Coronary artery (tissue), 2 donors: ENCODE measurements around the gene FLRT2.

Experiments
- DNase-seq: peaks from one replicate; pipeline ENCODE4 v3.0.0-alpha.2; 2017; ENCODE audit warnings: low spot score
- H3K27ac ChIP-seq, 2 donors: fragments of 200-600 bp; sonication (generic); one replicate each; pipeline ENCODE4 v1.5.1; 2016 to 2019
- H3K4me3 ChIP-seq: fragments of 200-600 bp; sonication (generic); 2 replicates; pipeline ENCODE4 v1.5.1; 2016; ENCODE audit warnings: mild to moderate bottlenecking, moderate library complexity
- TF ChIP-seq, protein P1 (sequence below): fragments of 200-600 bp; sonication (generic); IDR thresholded peaks from one replicate; pipeline ENCODE4 v1.5.1; 2019; ENCODE audit warnings: antibody characterized with exemption

Gene FLRT2

DNA sequence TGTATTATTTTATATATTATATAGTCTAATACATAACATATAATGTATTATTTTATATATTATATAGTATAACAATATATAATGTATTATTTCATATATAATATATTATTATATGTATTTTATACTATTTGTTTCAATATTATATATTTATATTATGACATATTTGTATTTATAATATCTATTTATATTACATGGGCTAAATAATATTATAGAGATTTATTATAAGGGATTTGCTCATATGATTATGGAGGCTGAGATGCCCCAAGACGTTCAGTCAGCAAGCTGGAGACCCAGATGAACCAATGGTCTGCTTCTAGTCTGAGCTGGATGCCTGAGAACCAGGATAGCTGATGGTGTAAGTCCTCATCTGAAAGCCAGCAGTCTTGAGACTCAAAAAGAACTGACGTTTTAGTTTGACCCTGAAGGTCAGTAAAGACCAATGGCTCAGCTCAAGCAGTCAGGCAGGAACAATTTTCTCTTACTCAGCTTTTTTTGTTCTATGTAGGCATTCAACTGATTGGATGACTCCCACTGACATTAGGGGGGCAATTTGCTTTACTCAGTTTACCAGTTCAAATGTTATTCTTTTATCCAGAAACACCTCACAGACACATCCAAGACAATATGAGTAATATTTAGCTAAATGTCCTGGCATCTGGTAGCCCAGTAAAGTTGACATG lies 130.4 kb downstream of the FLRT2 start:
- no peak for DNase-seq
- TF ChIP-seq, protein P1, sequence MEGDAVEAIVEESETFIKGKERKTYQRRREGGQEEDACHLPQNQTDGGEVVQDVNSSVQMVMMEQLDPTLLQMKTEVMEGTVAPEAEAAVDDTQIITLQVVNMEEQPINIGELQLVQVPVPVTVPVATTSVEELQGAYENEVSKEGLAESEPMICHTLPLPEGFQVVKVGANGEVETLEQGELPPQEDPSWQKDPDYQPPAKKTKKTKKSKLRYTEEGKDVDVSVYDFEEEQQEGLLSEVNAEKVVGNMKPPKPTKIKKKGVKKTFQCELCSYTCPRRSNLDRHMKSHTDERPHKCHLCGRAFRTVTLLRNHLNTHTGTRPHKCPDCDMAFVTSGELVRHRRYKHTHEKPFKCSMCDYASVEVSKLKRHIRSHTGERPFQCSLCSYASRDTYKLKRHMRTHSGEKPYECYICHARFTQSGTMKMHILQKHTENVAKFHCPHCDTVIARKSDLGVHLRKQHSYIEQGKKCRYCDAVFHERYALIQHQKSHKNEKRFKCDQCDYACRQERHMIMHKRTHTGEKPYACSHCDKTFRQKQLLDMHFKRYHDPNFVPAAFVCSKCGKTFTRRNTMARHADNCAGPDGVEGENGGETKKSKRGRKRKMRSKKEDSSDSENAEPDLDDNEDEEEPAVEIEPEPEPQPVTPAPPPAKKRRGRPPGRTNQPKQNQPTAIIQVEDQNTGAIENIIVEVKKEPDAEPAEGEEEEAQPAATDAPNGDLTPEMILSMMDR, result no peak
- Histone ChIP-seq H3K27ac (no peak overlapping the region), H3K4me3 (no peak overlapping the region)

DNA sequence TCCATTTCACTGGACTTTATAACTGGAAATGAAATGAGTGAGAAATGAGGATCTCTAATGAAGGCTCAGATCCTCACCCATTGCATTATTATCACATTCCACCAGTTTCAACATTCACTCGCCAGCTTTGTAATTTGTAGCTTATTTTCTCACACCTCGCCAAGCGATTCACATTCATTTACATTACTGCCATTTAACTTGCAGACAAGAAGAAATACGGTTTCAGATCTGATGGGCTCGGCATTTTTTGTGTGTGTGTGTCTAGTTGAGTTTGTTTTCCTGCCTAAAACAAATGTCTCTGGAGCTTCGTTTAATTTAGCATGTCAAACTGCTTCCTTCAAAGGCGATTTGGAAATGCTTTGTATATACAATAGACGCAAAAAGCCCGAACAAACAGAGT lies 132.2 kb downstream of the FLRT2 start:
- Histone ChIP-seq H3K27ac (no peak overlapping the region), H3K4me3 (no peak overlapping the region)
- TF ChIP-seq, protein P1, result no peak

DNA sequence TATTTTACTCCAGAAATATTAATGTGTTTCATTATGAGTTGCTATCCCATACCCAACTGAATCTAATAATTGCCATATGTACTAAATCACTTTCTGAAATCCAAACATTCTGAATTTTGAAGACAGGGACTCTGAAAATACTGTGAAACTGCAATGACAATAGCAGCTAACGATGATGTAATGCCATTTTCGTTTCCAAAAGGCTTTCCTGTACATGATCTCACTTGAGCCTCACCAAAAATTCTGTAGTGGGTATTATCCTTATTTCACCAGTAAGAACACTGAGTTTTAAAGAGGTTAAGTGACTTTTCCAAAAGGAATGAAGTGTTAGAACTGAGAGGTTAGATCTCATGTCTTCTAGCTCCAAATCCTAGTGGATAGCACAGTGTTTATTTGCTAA lies 133.3 kb downstream of the FLRT2 start:
- no peak for DNase-seq
- TF ChIP-seq, protein P1, result no peak
- H3K27ac ChIP-seq, result no peak overlapping the region
- H3K4me3 ChIP-seq, result no peak overlapping the region

More for the DNA sequence above, 132.2 kb downstream of the FLRT2 start:
- DNase-seq, result no peak

DNA sequence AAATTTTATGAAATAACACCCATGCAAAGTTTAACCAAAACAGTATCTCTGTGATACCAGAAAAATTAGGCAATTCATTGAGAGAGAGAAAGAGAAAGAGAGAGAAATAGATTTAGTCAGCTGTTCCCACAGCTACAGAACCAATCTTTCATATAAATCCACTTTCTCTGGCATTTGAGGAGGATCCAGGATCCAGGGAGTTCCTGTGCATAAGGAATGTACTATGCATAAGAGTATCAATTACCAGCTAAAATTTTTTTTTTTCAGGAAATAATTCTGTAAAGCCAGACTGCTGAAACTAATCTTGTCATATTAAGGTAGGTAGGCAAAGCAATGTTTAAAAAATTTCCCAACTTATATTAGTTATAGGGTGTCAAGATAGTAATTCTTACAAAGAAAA lies 133.7 kb downstream of the FLRT2 start:
- no peak for DNase-seq
- no peak overlapping the region for H3K27ac ChIP-seq
- H3K4me3 ChIP-seq, result no peak overlapping the region
- TF ChIP-seq, protein P1, result no peak

DNA sequence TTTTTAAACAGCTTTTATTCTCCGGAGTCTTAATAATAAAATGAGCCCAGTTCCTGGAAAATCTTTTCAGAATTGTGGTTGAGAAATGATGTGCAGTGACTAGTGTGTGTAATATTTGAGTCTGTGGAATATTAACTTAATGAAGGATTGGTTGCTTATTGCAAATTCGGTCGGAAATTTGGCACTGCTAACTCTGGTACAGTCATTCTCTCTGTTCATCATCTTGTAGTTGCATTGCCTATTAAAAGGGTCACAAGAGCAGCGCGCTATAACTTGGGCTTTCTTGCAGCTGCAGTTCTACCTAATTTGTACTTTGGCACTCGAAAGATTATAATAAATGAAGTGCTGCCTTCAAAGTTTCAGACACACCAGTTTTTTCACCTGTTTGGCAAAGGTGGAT lies 146.0 kb downstream of the FLRT2 start:
- H3K27ac ChIP-seq, result no peak overlapping the region
- DNase-seq, result no peak
- TF ChIP-seq, protein P1, result no peak
- no peak overlapping the region for H3K4me3 ChIP-seq

DNA sequence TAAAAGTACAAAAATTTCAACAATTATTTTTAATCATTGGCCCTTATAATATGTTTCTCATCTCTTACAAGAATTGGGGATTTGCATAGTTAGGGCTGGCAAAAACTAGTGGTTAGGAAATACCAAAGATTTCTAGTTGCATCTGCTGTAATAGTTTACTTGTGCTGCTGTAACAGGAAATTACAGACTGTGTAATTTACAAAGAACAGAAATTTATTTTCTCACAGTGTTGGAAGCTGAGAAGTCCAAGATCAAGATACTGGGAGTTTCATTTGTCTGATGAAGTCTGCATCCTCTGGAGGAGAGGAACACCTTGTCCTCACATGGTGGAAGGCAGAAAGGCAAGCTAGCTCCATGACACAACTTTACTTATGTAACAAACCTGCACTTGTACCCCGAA lies 157.0 kb downstream of the FLRT2 start:
- TF ChIP-seq, protein P1, result no peak
- no peak overlapping the region for H3K4me3 ChIP-seq
- H3K27ac ChIP-seq, result no peak overlapping the region
- no peak for DNase-seq

DNA sequence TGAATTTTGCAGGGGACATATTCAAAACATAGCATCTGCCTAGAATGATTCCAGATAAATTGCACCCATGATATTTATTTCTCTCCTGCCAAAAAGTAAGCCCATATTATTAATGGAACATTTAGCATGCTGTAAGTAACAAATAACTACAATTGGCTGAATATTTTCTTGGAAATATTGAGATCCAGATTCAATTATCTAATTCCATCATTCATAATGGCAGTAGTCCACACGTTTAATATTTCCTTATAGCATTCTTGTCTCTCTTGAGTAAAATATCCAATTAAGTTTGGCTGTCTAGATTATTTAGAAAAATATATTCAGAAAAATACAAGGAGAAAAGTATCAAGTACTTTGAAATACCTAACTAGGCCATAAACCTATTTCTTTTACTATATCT lies 157.5 kb downstream of the FLRT2 start:
- Histone ChIP-seq H3K27ac (no peak overlapping the region), H3K4me3 (no peak overlapping the region)
- no peak for DNase-seq
- TF ChIP-seq, protein P1, result no peak
